Tibial nerve (tissue), 4 donors: ENCODE measurements around the gene PRRC2B. TPM values are rescaled to one million over a fixed set of nuclear protein-coding genes. Genes with fewer than 3 reads are reported as not detected.

Experiments used
- DNase-seq, 2 donors: peaks; one replicate each; pipeline ENCODE4 v3.0.0-alpha.2; 2019; ENCODE audit warnings: low spot score in 2 of 2
- H3K27ac ChIP-seq, 4 donors: fragments of 200-600 bp; sonication (generic) in 3 of 4; one replicate each; pipeline ENCODE4 v1.5.1; 2017 to 2019; ENCODE audit warnings: mild to moderate bottlenecking in 1 of 4
- H3K27me3 ChIP-seq, 2 donors: fragments of 200-600 bp; sonication (generic) in 1 of 2; one replicate each; pipeline versions ENCODE4 v1.5.1 to v1.6.0; 2017 to 2019
- H3K36me3 ChIP-seq, 3 donors: fragments of 200-600 bp; sonication (generic); one replicate each; pipeline ENCODE4 v1.5.1; 2018 to 2019
- H3K4me1 ChIP-seq, 4 donors: fragments of 200-600 bp; sonication (generic) in 3 of 4; one replicate each; pipeline ENCODE4 v1.5.1; 2017 to 2019
- H3K4me3 ChIP-seq, 4 donors: fragments of 200-600 bp; sonication (generic) in 3 of 4; one replicate each; pipeline ENCODE4 v1.5.1; 2017 to 2019; ENCODE audit warnings: mild to moderate bottlenecking in 1 of 4, moderate library complexity in 1 of 4
- H3K9me3 ChIP-seq, 4 donors: fragments of 200-600 bp; sonication (generic) in 3 of 4; one replicate each; pipeline ENCODE4 v1.5.1; 2017 to 2019
- CTCF ChIP-seq, 5 experiments: fragments of 200-600 bp in 3 of 5; fragments of 450-650 bp in 2 of 5; sonication (generic) in 3 of 5; IDR thresholded peaks; one replicate each; pipeline ENCODE4 v1.5.1; 2016 to 2019; ENCODE audit warnings: antibody characterized with exemption in 5 of 5, mild to moderate bottlenecking in 3 of 5, moderate library complexity in 2 of 5
- EP300 ChIP-seq, 2 donors: sonication (generic); formaldehyde crosslinking; IDR thresholded peaks; one replicate each; pipeline ENCODE4 v1.6.1; 2017; ENCODE audit warnings: antibody characterized with exemption in 2 of 2, mild to moderate bottlenecking in 1 of 2
- POLR2A ChIP-seq, 2 donors: fragments of 450-650 bp; IDR thresholded peaks; one replicate each; pipeline ENCODE4 v1.6.1; 2017; ENCODE audit warnings: antibody characterized with exemption in 2 of 2, mild to moderate bottlenecking in 2 of 2, moderate library complexity in 2 of 2
- WGBS, 2 donors: methylation state at CpG; one replicate each; pipeline ENCODE4 v1.1.5; 2018; 5-methylcytosine and 5-hydroxymethylcytosine counted together
- total RNA-seq, 4 donors: library from RNA; depleted of rRNA; stranded (reverse); fragments of >200 nt; gene quantifications; one replicate each; pipeline ENCODE4 v1.1.0, GENCODE V29; 2016

Gene PRRC2B
- total RNA-seq, 4 donors from 2014 or later: 94.8 to 236 (median 174) TPM

GRCh38 chr9:131476777-131477345 is 83.0 kb downstream of the PRRC2B start:
- H3K27ac ChIP-seq: no peak overlapping the region
- peaks cover 10 to 99% (median 38%) of the 10 kb centered on the region in 3 donors for H3K36me3 ChIP-seq
- no peaks in the 10 kb centered on the region for H3K9me3 ChIP-seq
- H3K4me3 ChIP-seq: no peak overlapping the region
- WGBS, 2 donors: 82 to 89% methylated on average over 7 to 18 of the region's 18 CpGs
- no peaks in the 10 kb centered on the region for H3K27me3 ChIP-seq
- H3K4me1 ChIP-seq: no peaks in the 10 kb centered on the region
- TF ChIP-seq CTCF (IDR thresholded peaks at IDR 0.05): no peak
- no peak for DNase-seq

- no peak overlapping the region for H3K27ac ChIP-seq
- TF ChIP-seq POLR2A (IDR thresholded peaks at IDR 0.05) (no peak), EP300 (IDR thresholded peaks at IDR 0.05) (no peak), CTCF (IDR thresholded peaks at IDR 0.05) (no peak)
- 74 to 87% methylated on average over 7 to 8 of the region's 11 CpGs for WGBS, 2 donors
- no peaks in the 10 kb centered on the region for H3K9me3 ChIP-seq
- DNase-seq: no peak
- no peaks in the 10 kb centered on the region for H3K4me1 ChIP-seq
- H3K36me3 ChIP-seq: peaks cover 10 to 99% (median 42%) of the 10 kb centered on the region in 3 donors
- H3K27me3 ChIP-seq: no peaks in the 10 kb centered on the region
- no peak overlapping the region for H3K4me3 ChIP-seq
Measured at GRCh38 chr9:131477367-131477766, 83.5 kb downstream of the PRRC2B start.

- no peaks in the 10 kb centered on the region for H3K27me3 ChIP-seq
- H3K4me3 ChIP-seq: no peak overlapping the region
- peaks cover 14 to 99% (median 48%) of the 10 kb centered on the region in 3 donors for H3K36me3 ChIP-seq
- no peaks in the 10 kb centered on the region for H3K4me1 ChIP-seq
- DNase-seq: no peak
- 85 to 86% methylated on average over 15 to 18 of the region's 19 CpGs for WGBS, 2 donors
- TF ChIP-seq POLR2A (IDR thresholded peaks at IDR 0.05): no peak
- no peak for TF ChIP-seq EP300 (IDR thresholded peaks at IDR 0.05)
- no peak for TF ChIP-seq CTCF (IDR thresholded peaks at IDR 0.05)
- no peak overlapping the region for H3K27ac ChIP-seq
- no peaks in the 10 kb centered on the region for H3K9me3 ChIP-seq
Measured at GRCh38 chr9:131477816-131478419, 84.0 kb downstream of the PRRC2B start.

GRCh38 chr9:131478421-131478868 is 84.6 kb downstream of the PRRC2B start:
- peak in 1 of 2 donors; percentile 50 for DNase-seq

More at GRCh38 chr9:131478421-131478868, 84.6 kb downstream of the PRRC2B start:
- Histone ChIP-seq H3K4me1 (no peaks in the 10 kb centered on the region), H3K4me3 (no peak overlapping the region), H3K27me3 (no peaks in the 10 kb centered on the region), H3K36me3 (peaks cover 14 to 99% (median 53%) of the 10 kb centered on the region in 3 donors), H3K27ac (no peak overlapping the region), H3K9me3 (no peaks in the 10 kb centered on the region)
- TF ChIP-seq CTCF (IDR thresholded peaks at IDR 0.05) (peak; percentile 19 to 58 (median 36)), EP300 (IDR thresholded peaks at IDR 0.05) (no peak)
- 52 to 55% methylated on average over 12 of the region's 12 CpGs for WGBS, 2 donors
